ENCODE results near the gene SORBS1. TPM values are rescaled to one million over a fixed set of nuclear protein-coding genes. Genes with fewer than 3 reads are reported as not detected.
A peak's percentile ranks its signal among the peaks of the same experiment; 100 is the strongest.

The SORBS1 gene
- total RNA-seq, 4 donors from 2014 or later: 120 to 1,051 (median 449) TPM

DNA sequence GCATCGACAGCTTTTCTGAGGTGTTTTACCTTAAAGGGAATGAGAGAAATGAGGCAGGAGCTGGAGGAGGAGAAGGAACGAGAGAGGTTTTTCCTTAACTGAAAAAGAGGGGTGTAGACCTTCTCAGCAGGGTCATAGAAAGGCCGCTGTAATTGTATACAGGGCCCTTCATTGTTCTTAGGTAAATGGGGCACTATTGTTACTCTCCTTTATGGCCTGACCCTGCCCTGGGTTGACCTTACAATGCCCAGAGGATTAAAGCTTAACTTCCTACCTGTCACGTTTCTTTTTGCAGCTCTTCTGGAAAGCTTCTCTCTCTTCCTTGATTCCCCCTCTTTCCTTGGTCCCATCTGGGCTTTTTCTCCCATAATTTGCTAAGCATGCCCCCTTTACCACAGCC is 256.7 kb downstream of the SORBS1 start:
- TF ChIP-seq, protein P1, sequence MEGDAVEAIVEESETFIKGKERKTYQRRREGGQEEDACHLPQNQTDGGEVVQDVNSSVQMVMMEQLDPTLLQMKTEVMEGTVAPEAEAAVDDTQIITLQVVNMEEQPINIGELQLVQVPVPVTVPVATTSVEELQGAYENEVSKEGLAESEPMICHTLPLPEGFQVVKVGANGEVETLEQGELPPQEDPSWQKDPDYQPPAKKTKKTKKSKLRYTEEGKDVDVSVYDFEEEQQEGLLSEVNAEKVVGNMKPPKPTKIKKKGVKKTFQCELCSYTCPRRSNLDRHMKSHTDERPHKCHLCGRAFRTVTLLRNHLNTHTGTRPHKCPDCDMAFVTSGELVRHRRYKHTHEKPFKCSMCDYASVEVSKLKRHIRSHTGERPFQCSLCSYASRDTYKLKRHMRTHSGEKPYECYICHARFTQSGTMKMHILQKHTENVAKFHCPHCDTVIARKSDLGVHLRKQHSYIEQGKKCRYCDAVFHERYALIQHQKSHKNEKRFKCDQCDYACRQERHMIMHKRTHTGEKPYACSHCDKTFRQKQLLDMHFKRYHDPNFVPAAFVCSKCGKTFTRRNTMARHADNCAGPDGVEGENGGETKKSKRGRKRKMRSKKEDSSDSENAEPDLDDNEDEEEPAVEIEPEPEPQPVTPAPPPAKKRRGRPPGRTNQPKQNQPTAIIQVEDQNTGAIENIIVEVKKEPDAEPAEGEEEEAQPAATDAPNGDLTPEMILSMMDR (IDR thresholded peaks at IDR 0.05): no peak
- ATAC-seq (ENCODE audit: low FRiP score) (no peak), DNase-seq (ENCODE audit: low spot score) (no peak)

DNA sequence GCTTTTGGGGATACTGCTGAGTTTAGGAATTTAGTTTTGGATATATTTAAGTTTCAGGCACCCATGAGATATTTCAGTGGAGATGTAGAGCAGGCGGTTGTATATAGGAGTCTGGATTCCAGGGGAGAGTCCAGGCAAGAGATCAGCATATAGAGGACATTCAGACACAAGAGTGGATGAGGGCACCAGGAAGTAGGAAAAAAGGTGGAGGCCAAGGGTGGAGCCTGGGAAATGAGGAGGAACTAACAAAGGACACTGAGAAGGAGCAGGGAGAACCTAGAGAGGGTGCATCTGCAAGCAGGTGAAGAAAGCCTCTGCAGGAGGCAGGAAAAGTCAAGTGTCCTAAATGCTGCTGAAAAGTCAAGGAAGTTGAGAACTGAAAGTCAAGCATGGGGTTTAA is 257.2 kb downstream of the SORBS1 start:
- TF ChIP-seq, protein P1 (IDR thresholded peaks at IDR 0.05): no peak
- no peak for ATAC-seq (ENCODE audit: low FRiP score)
- no peak for DNase-seq (ENCODE audit: low spot score)

DNA sequence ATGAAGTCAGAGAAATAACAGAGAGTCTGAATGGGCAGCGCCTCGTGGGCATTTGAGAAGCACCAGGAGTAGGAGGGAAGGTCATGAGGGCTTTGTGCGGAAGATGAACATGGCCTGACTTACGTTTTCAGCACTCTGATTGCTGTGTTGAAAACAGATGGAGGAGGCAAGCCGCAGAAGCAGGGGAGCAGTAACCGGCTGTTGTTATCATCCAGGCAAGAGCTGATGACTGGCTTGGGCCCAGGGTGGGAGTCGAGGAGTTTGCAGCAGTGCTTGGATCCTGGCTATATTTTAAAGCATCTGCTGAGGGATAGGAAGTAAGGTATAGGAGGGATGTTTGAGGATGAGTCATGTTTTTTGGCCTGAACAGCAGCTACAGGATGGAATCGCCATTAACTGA is 257.6 kb downstream of the SORBS1 start:
- DNase-seq (ENCODE audit: low spot score): no peak

DNA sequence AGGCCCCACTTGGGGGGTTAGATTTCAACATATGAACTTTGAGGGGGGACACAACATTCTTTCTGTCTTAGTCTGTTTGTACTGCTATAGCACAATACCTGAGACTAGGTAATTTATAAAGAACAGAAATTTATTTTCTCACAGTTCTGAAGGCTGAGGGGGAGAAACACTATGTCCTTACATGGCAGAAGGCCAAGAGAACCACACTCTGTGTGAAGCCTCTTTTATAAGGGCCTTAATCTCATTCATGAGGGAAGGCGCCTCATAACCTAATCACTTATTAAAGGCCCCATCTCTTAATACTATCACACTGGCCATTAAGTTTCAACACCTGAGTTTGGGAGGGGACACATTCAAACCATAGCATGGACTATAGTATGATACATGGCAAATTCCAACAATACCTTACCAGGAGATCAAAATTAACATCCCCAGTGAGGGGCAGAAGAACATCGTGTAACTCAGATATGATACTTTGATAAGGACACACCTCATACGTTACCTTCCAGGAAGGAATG is 261.1 kb downstream of the SORBS1 start:
- TF ChIP-seq, protein P1 (IDR thresholded peaks at IDR 0.05): no peak
- ATAC-seq (ENCODE audit: low FRiP score) (no peak), DNase-seq (ENCODE audit: low spot score) (no peak)

More for the DNA sequence above, 257.6 kb downstream of the SORBS1 start:
- TF ChIP-seq, protein P1 (IDR thresholded peaks at IDR 0.05): no peak
- no peak for ATAC-seq (ENCODE audit: low FRiP score)

DNA sequence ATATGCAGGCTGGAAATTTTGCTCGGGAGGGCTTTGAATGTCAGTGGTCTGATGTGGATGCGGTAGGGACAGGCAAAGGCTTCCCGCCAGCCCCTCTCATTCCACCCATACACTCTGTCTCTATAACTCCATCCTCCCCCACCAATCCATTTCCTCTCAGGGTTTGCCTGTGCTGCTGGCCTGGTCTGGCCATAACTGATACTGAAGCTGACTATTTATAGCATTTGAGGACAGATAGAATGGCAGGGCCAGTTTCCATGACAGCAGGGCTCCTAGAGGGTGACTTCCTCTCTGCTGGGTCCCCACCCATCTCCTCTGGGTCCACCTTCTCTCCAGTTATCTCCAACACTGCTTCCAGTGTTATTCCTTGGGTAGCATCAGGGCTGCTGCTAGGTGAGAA is 263.8 kb downstream of the SORBS1 start:
- ATAC-seq (ENCODE audit: low FRiP score): no peak
- DNase-seq (ENCODE audit: low spot score): no peak
- TF ChIP-seq, protein P1 (IDR thresholded peaks at IDR 0.05): no peak

DNA sequence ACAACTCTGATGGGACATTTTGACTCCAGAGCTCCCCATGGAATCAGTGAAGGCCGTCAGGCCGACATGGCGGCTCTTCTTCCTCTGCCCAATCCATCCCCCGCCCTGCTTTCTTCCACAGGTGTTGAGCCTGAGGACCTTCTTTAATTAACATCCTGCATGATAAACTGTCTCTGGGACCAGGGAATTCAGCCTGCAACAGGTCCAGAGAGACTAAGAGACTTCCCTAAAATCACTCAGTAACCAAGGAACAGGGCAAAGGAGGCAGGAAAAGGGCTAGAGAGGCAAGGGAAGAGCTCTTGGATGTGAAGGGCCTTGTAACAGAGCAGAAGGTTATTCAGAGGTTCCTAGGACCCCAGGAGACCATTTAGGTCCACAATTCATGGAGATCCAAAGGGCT is 264.4 kb downstream of the SORBS1 start:
- no peak for ATAC-seq (ENCODE audit: low FRiP score)
- TF ChIP-seq, protein P1 (IDR thresholded peaks at IDR 0.05): no peak
- no peak for DNase-seq (ENCODE audit: low spot score)

DNA sequence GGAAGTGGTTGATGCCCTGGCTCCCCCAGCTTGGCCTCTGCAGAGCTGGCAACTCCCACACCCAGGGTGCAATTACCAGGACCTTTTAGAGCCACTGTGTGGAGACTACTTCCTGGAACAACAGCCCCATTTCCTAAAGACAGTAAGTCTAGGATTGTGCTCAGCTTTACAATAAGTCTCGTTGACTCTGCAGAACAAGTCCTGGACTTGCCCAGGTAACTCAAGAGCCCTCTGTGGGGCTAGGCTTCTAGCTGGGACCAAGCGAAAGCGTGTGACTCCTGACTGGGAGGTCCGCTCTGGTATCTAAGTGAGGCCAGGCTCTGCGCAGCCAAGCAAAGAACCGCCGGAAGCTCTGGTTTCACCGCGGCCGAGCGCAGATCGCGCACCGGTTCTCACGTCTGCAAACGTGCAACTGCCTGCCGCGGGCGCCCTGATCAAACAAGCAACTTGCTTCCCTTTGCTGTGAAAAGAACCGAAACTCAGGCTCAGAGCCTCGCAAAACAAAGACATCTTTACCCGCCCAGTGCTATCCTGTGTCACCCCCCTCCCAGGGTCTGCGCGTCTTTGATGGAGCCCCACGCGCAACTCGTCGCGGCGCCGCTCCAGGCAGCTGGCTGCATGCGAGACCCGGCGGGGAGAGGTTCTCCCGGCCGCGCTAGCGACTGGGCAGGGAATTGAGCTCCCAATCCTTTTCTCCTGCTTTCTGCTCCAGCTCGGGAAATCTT is 266.0 kb downstream of the SORBS1 start:
- DNase-seq (ENCODE audit: low spot score): no peak
- TF ChIP-seq, protein P1 (IDR thresholded peaks at IDR 0.05): no peak
- ATAC-seq (ENCODE audit: low FRiP score): peak; percentile 45

Data from omental fat pad (tissue), 4 donors.